Lower leg skin (tissue), 4 donors: Measurements from ENCODE around the gene PRICKLE2. TPM values are rescaled to one million over a fixed set of nuclear protein-coding genes. Genes with fewer than 3 reads are reported as not detected.

Experiments used
- DNase-seq, 2 donors: peaks; one replicate each; pipeline ENCODE4 v3.0.0-alpha.2; 2019; ENCODE audit warnings: low spot score in 2 of 2
- H3K4me3 ChIP-seq: fragments of 200-600 bp; sonication (generic); 2 replicates; pipeline ENCODE4 v1.5.1; 2017; ENCODE audit warnings: mild to moderate bottlenecking, low read depth; ENCODE audit not compliant: poor library complexity, severe bottlenecking
- CTCF ChIP-seq, 3 donors: fragments of 450-650 bp; IDR thresholded peaks; one replicate each; pipeline ENCODE4 v1.5.1; 2016; ENCODE audit warnings: antibody characterized with exemption in 3 of 3, mild to moderate bottlenecking in 3 of 3, moderate library complexity in 2 of 3
- POLR2A ChIP-seq, 2 donors: fragments of 450-650 bp; IDR thresholded peaks; one replicate each; pipeline ENCODE4 v1.6.1; 2016 to 2017; ENCODE audit warnings: antibody characterized with exemption in 2 of 2, mild to moderate bottlenecking in 1 of 2, moderate library complexity in 1 of 2
- WGBS, 2 donors: methylation state at CpG; one replicate each; pipeline ENCODE4 v1.1.5; 2018; 5-methylcytosine and 5-hydroxymethylcytosine counted together
- intact Hi-C: fragments of 100-400 bp; cut with DNase I; formaldehyde crosslinking; loops from one replicate; pipeline ENCODE4 v1.15.0; 2023; ENCODE audit warnings: low total_unique reads
- total RNA-seq, 4 donors: library from RNA; depleted of rRNA; stranded (reverse); fragments of >200 nt; gene quantifications; one replicate each; pipeline ENCODE4 v1.1.0, GENCODE V29; 2016

The PRICKLE2 gene
- total RNA-seq, 4 donors from 2014 or later = 10.2 to 18.7 (median 11.7) TPM

- H3K4me3 ChIP-seq = no peak overlapping the region
- TF ChIP-seq POLR2A (IDR thresholded peaks at IDR 0.05) (no peak), CTCF (IDR thresholded peaks at IDR 0.05) (no peak)
- no peak for DNase-seq
- intact Hi-C loops = no loop called here
- WGBS, 2 donors = 75 to 80% methylated on average over 7 of the region's 7 CpGs
Observed at GRCh38 chr3:64082961-64083541, 142.2 kb downstream of the PRICKLE2 start.

GRCh38 chr3:64082411-64082810 lies 142.9 kb downstream of the PRICKLE2 start:
- 85 to 86% methylated on average over 3 of the region's 3 CpGs for WGBS, 2 donors
- TF ChIP-seq CTCF (IDR thresholded peaks at IDR 0.05) (no peak), POLR2A (IDR thresholded peaks at IDR 0.05) (no peak)
- H3K4me3 ChIP-seq = no peak overlapping the region
- DNase-seq = no peak
- intact Hi-C loops = no loop called here

DNA sequence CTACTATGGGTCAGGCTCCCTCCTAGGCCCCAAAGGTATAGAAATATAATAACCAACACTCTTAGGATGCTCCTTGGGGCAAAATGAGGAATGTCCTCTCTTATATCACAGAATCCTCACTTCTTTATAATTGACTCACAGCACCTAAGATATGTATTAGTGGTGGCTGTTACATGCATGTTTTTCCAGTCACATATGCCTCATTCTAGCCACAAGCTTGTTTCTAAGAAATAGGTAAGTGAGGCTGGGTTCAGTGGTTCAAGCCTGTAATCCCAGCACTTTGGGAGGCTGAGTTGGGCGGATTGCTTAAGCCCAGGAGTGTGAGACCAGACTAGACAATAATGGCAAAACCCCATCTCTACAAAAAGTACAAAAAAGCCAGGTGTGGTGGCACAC lies 144.0 kb downstream of the PRICKLE2 start:
- 89 to 90% methylated on average over 1 of the region's 1 CpG for WGBS, 2 donors
- TF ChIP-seq CTCF (IDR thresholded peaks at IDR 0.05) = no peak
- TF ChIP-seq POLR2A (IDR thresholded peaks at IDR 0.05) = no peak
- no peak for DNase-seq
- H3K4me3 ChIP-seq = no peak overlapping the region
- intact Hi-C loops = no loop called here

DNA sequence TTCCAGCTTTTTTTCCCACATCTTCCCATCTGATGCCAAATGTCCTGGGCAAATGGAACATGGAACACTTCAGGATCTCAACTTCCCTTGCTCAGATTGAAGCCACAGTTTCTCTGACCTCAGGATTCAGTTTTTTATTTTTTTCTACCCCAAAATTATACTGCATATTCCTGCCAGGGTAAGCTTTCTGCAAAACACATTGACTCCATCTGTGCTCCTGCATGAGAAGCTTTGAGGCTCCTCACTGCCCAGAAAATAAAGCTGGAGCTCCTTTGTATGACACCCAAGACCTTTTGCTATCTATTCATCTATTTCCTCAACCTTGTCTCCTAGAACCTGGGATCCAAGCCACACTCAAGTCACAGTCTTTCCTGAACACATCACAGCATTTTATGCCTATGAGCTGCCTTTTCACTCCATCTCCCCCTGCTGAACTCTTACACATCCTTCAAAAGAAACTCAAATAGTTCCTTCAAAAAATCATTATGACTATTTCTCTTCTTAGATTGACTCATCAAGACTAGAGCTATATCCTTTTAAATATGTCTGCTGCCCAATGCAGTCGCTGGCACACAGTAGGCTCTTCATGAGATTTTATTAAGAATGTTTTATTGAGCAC lies 144.5 kb downstream of the PRICKLE2 start:
- no peak overlapping the region for H3K4me3 ChIP-seq
- intact Hi-C loops = no loop called here
- DNase-seq = no peak
- WGBS, 2 donors = 75 to 85% methylated on average over 1 of the region's 1 CpG
- TF ChIP-seq POLR2A (IDR thresholded peaks at IDR 0.05) = no peak
- TF ChIP-seq CTCF (IDR thresholded peaks at IDR 0.05) = no peak

DNA sequence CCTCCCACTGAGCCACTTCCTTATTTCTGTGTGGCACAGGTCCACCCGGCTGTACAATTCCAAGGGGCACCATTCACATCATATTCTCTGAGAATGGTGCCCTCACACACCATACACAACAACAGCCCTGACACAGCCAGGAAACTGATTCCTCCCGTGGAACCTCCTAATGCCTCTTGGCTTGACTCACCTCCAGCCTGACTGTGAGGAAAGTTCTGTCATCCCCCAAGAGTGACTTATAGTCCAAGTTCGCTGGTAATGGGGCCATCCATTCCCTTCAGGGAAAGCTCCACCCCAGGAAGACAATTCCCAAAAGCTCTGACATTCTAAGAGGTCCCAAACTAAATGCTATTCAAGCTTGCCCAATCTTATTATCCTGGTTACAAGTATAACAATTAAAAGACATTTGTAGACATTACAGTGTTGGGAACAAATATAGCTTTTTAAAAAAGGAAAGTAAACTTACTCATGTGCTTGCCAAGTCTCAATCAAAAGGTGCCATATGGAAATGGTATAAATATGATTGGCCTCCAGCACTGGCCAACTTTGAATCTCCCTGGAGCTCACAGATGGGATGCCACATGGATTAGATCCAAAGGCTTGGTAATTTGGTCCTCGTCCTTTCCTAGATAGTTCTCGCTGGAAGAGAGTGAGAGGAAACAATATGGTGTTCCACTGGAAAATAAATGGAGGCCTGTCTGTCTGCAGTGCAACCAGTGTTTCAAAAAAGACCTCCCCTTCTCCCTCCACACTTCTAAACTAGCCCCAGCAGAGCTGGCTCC lies 145.7 kb downstream of the PRICKLE2 start:
- WGBS, 2 donors = 66 to 70% methylated on average over 5 of the region's 5 CpGs
- no peak for TF ChIP-seq CTCF (IDR thresholded peaks at IDR 0.05)
- TF ChIP-seq POLR2A (IDR thresholded peaks at IDR 0.05) = no peak
- no peak for DNase-seq
- intact Hi-C loops = no loop called here
- H3K4me3 ChIP-seq = no peak overlapping the region
